Prostate gland (tissue), 2 donors: Measurements from ENCODE around the gene GK.

ENCODE experiments used
- POLR2A ChIP-seq: fragments of 450-650 bp; IDR thresholded peaks from one replicate; pipeline ENCODE4 v1.6.1; 2016; ENCODE audit warnings: antibody characterized with exemption, mild to moderate bottlenecking
- POLR2AphosphoS5 ChIP-seq: sonication (generic); formaldehyde crosslinking; IDR thresholded peaks from one replicate; pipeline ENCODE4 v1.6.1; 2017; ENCODE audit warnings: antibody characterized with exemption
- TF ChIP-seq, protein P1 (sequence below), 4 experiments: fragments of 200-600 bp in 2 of 4; fragments of 450-650 bp in 2 of 4; sonication (generic) in 2 of 4; IDR thresholded peaks; 1 replicate in 3 of 4; 2 replicates in 1 of 4; pipeline ENCODE4 v1.5.1; 2016 to 2019; ENCODE audit warnings: antibody characterized with exemption in 4 of 4, mild to moderate bottlenecking in 2 of 4, moderate library complexity in 2 of 4

DNA sequence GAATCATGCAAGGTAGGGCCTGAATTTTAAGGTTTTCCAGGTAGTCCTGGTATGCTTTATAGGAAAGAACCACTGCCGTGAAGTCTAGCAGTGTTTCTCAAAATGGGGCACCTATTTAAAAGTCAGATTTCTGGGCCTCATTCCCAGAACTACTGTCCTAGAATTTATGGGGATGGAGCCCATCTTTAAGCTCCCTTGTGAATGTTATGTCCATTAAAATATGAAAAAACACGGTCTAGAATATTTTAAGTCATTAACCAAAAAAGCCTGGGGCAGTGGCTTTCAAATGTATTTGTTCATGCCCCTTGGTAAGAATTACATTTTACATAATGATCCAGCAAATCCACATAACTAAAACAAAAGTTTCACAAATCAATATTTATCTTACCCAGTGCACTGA is 35.4 kb downstream of the GK start:
- TF ChIP-seq POLR2A (no peak), POLR2AphosphoS5 (no peak)
- TF ChIP-seq, protein P1, sequence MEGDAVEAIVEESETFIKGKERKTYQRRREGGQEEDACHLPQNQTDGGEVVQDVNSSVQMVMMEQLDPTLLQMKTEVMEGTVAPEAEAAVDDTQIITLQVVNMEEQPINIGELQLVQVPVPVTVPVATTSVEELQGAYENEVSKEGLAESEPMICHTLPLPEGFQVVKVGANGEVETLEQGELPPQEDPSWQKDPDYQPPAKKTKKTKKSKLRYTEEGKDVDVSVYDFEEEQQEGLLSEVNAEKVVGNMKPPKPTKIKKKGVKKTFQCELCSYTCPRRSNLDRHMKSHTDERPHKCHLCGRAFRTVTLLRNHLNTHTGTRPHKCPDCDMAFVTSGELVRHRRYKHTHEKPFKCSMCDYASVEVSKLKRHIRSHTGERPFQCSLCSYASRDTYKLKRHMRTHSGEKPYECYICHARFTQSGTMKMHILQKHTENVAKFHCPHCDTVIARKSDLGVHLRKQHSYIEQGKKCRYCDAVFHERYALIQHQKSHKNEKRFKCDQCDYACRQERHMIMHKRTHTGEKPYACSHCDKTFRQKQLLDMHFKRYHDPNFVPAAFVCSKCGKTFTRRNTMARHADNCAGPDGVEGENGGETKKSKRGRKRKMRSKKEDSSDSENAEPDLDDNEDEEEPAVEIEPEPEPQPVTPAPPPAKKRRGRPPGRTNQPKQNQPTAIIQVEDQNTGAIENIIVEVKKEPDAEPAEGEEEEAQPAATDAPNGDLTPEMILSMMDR (IDR thresholded peaks at IDR 0.05): no peak
